Stimulated activated CD8-positive, alpha-beta memory T cell treated with anti-CD3 and anti-CD28 coated beads, Interleukin-7, amount 100 ng/mL, for 48 hours (primary cell): ENCODE measurements around the gene RAB11FIP4.

Experiments
- DNase-seq, 2 donors: peaks; one replicate each; pipeline ENCODE4 v3.0.0-alpha.2; 2020; ENCODE audit warnings: low read depth in 1 of 2; ENCODE audit errors: extremely low read depth in 1 of 2

The RAB11FIP4 gene

DNA sequence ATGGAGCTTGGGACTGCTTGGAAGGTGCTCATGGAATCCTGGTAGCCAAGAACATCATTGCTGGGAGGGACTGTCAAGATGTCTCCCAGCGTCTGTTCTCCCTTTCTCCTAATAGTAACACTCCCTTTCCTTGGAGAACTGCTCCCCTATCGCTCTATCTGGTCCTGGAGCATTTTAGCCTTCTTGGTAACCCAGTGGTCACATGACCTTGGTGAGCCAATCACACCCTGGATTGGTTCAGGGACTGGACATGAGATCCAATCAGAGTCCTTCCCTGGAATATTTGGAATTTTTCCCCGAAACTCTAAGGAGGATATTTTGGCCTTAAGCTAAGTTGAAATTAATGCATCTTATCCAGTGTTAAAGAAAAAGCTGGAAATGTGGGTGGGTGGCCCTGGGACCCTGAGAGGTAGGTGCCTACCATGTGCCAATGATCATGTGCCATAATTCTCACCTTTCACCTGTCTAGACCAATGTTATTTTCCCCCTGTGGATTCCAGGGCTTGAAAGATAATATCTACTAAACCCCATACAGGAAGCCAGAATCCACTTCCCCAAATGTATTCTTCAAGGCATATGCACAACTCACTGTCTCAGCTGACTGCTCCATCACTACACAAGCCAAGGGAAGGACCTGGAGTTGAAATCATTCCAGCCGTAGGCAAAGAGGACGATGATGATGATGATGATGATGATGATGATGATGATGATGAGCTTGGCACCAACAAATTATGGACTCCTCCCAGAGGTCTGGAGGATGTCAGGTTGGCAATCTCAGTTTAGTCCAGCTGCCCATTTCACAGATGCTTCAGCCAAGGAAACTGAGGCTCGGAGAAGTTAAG lies 193.2 kb downstream of the RAB11FIP4 start:
- no peak for DNase-seq

DNA sequence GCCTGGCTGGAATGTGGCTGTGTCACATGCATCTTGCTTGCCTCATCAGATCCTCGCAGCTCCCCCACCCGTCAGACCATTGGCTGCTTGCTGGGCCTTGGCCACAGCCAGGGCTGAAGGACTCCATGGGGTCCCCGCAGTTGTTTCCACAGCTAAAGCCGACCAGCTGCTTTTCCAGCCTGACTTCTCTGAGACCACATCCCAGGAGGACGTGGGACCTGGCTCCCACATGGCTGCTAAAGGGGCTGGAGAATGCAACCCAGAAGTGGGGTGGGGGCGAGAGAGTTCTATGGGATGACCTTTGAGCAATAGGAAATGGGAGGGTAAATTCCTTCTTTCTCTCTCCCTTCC lies 193.8 kb downstream of the RAB11FIP4 start:
- no peak for DNase-seq

DNA sequence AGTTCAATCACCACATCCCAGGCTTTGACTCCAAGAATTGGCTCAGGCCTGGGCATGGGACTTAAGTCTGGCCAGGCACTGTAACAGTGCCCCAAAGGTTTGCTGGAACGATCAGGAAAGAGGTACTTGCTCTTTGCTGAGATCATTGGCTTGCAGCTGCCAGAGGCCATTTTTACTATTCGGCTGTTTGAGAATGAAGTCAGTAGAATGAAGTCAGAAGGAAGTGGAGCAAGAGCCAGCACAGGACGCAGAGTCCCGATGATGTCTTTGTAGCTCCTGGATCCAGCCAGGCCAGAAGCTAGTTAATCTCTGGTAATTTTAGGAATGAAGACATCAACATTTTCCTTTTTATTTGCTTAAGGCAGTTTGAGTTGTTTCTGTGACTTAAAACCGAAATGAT lies 195.5 kb downstream of the RAB11FIP4 start:
- no peak for DNase-seq

DNA sequence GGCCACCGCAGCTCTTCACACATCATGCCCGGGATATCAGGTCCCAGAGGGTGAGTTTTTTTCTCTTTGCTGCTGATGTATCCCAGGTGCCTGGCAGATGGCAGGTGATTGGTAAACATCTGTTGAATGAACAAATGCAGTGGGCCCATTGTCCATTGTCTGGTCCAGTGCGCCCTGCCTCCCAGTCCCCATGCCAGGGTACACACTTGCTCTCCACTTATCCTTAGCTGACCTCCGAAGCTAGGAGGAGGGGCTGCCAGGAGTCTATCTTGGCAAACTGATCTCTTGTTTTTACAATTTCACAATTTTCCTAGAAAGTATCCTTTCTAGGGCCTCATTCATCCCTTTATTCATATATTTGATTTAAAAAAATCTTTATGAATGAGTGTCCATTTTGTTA lies 196.0 kb downstream of the RAB11FIP4 start:
- DNase-seq = no peak
